ENCODE measurements around the gene PHIP.

- TF ChIP-seq POLR2AphosphoS5 (IDR thresholded peaks at IDR 0.05) = no peak
- TF ChIP-seq CTCF (IDR thresholded peaks at IDR 0.05) = no peak
- no peak for TF ChIP-seq POLR2A (IDR thresholded peaks at IDR 0.05)
- no peak for TF ChIP-seq EP300 (IDR thresholded peaks at IDR 0.05)
Measured at GRCh38 chr6:78966542-78966941, 111.5 kb downstream of the PHIP start.

All from suprapubic skin (tissue), 4 donors.